A673 (cell line): ENCODE data around the gene MSI2. TPM values are rescaled to one million over a fixed set of nuclear protein-coding genes. Genes with fewer than 3 reads are reported as not detected.
A peak's percentile ranks its signal among the peaks of the same experiment; 100 is the strongest.

Source experiments
- BruUV-seq: library from RNA; stranded (reverse); fragments of 400-500 nt; replicated peaks from 2 replicates; lab custom pipeline; 2021; lab: Mats Ljungman, UMichigan
- CTCF ChIA-PET: fragments of 300-600 bp; sonication (Branson Sonifier 250); formaldehyde crosslinking; loops from one replicate; lab custom pipeline; 2022; ENCODE audit warnings: antibody characterized with exemption; lab: Charles Lee
- POLR2A ChIA-PET: fragments of 300-600 bp; sonication (Branson Sonifier 250); formaldehyde crosslinking; loops from one replicate; lab custom pipeline; 2022; ENCODE audit warnings: antibody characterized with exemption; ENCODE audit not compliant: low non-redundant PET; lab: Charles Lee
- DNase-seq: peaks from one replicate; pipeline ENCODE4 v3.0.0-alpha.2; 2015; ENCODE audit warnings: low spot score
- H3K27ac ChIP-seq: fragments of 200-600 bp; sonication (generic); 2 replicates; pipeline ENCODE4 v1.5.1; 2016; ENCODE audit warnings: mixed run types, low read depth, mild to moderate bottlenecking, mixed read lengths, antibody characterized with exemption, low read length; ENCODE audit not compliant: poor library complexity, severe bottlenecking
- H3K27me3 ChIP-seq: fragments of 200-600 bp; sonication (generic); replicated peaks from 2 replicates; pipeline ENCODE4 v1.6.1; 2017; ENCODE audit warnings: mixed run types, low read depth, mild to moderate bottlenecking, mixed read lengths, antibody characterized with exemption, low read length; ENCODE audit not compliant: insufficient read depth, poor library complexity
- H3K36me3 ChIP-seq: fragments of 200-600 bp; sonication (generic); 2 replicates; pipeline ENCODE4 v1.6.1; 2016; ENCODE audit warnings: mixed run types, mild to moderate bottlenecking, mixed read lengths, antibody characterized with exemption, low read length; ENCODE audit not compliant: insufficient read depth, poor library complexity, severe bottlenecking
- H3K4me1 ChIP-seq: fragments of 200-600 bp; sonication (generic); 2 replicates; pipeline ENCODE4 v1.6.1; 2017; ENCODE audit warnings: mixed run types, mild to moderate bottlenecking, mixed read lengths, antibody characterized with exemption, low read length; ENCODE audit not compliant: insufficient read depth, poor library complexity, severe bottlenecking
- H3K4me3 ChIP-seq: fragments of 200-600 bp; sonication (generic); 2 replicates; pipeline ENCODE4 v1.5.1; 2016; ENCODE audit warnings: low read depth, mixed run types, mild to moderate bottlenecking, mixed read lengths, low read length; ENCODE audit not compliant: poor library complexity, severe bottlenecking
- H3K9me3 ChIP-seq: fragments of 200-600 bp; sonication (generic); 2 replicates; pipeline ENCODE4 v1.6.1; 2016; ENCODE audit warnings: mixed run types, low read depth, mild to moderate bottlenecking, mixed read lengths, antibody characterized with exemption, low read length; ENCODE audit not compliant: poor library complexity, severe bottlenecking
- CTCF ChIP-seq: fragments of 300-800, 200-600 bp; sonication (generic); conservative IDR thresholded peaks from 2 replicates; pipeline ENCODE4 v1.5.1; 2017; ENCODE audit warnings: low read depth, mild to moderate bottlenecking, antibody characterized with exemption, low read length, moderate library complexity, mixed read lengths
- EZH2 ChIP-seq: fragments of 200-600 bp; sonication (generic); IDR thresholded peaks from 2 replicates; pipeline ENCODE4 v1.6.1; 2017; ENCODE audit warnings: borderline replicate concordance, low read depth, mild to moderate bottlenecking, mixed read lengths, antibody characterized with exemption, low read length; ENCODE audit not compliant: poor library complexity, severe bottlenecking
- intact Hi-C: fragments of 100-400 bp; cut with micrococcal nuclease; formaldehyde crosslinking; loops from one replicate; pipeline ENCODE4 v1.10.0; 2022; ENCODE audit not compliant: unreplicated experiment
- total RNA-seq: library from RNA; stranded (reverse); gene quantifications from 2 replicates; pipeline ENCODE4 v1.2.3, GENCODE V29; 2021

The MSI2 gene
- total RNA-seq, 1 experiment from 2014 or later, result 108 TPM

- peaks cover 39% of the 10 kb centered on the region for H3K4me1 ChIP-seq
- DNase-seq, result peak; percentile 75
- intact Hi-C loops, result no loop called here
- no peak overlapping the region for H3K4me3 ChIP-seq
- BruUV-seq, result no TSS peak
- H3K9me3 ChIP-seq, result no peaks in the 10 kb centered on the region
- TF ChIP-seq EZH2, result no peak
- H3K27me3 ChIP-seq, result no peaks in the 10 kb centered on the region
- POLR2A ChIA-PET, result no interaction called here
- H3K27ac ChIP-seq, result no peak overlapping the region
- no peaks in the 10 kb centered on the region for H3K36me3 ChIP-seq
- CTCF ChIA-PET, result no interaction called here
These were observed 30.2 kb downstream of the MSI2 start for GRCh38 chr17:57286399-57287105.

GRCh38 chr17:57288040-57288772 lies 31.9 kb downstream of the MSI2 start:
- POLR2A ChIA-PET, result no interaction called here
- CTCF ChIA-PET, result no interaction called here

GRCh38 chr17:57288773-57289121 lies 32.4 kb downstream of the MSI2 start:
- no peak overlapping the region for H3K4me3 ChIP-seq
- H3K27me3 ChIP-seq, result no peaks in the 10 kb centered on the region
- intact Hi-C loops, result no loop called here
- H3K4me1 ChIP-seq, result peaks cover 23% of the 10 kb centered on the region
- TF ChIP-seq EZH2 (no peak), CTCF (no peak)
- no peak overlapping the region for H3K27ac ChIP-seq
- ChIA-PET POLR2A (no interaction called here), CTCF (no interaction called here)
- H3K9me3 ChIP-seq, result no peaks in the 10 kb centered on the region
- DNase-seq, result no peak
- no TSS peak for BruUV-seq
- H3K36me3 ChIP-seq, result no peaks in the 10 kb centered on the region

More at GRCh38 chr17:57288040-57288772, 31.9 kb downstream of the MSI2 start:
- intact Hi-C loops, result no loop called here
- Histone ChIP-seq H3K27me3 (no peaks in the 10 kb centered on the region), H3K4me1 (peaks cover 23% of the 10 kb centered on the region), H3K9me3 (no peaks in the 10 kb centered on the region), H3K36me3 (no peaks in the 10 kb centered on the region), H3K4me3 (no peak overlapping the region), H3K27ac (no peak overlapping the region)
- no peak for DNase-seq
- TF ChIP-seq EZH2 (no peak), CTCF (no peak)
- no TSS peak for BruUV-seq
